Liver (tissue), 9 donors: ENCODE data around the gene SLC44A3. TPM values are rescaled to one million over a fixed set of nuclear protein-coding genes. Genes with fewer than 3 reads are reported as not detected.

Source experiments
- DNase-seq: peaks from one replicate; pipeline ENCODE4 v3.0.0-alpha.2; 2017; ENCODE audit warnings: low spot score
- H3K27ac ChIP-seq, 2 donors: one replicate each; pipeline ENCODE4 v1.7.0; 2013; ENCODE audit warnings: inconsistent platforms in 2 of 2, low read length in 2 of 2, control low read depth in 1 of 2, low read depth in 1 of 2, mild to moderate bottlenecking in 1 of 2
- H3K27me3 ChIP-seq, 4 donors: one replicate each; pipeline versions ENCODE4 v1.6.1 to v1.7.0; 2013; ENCODE audit warnings: low read length in 3 of 4, inconsistent platforms in 1 of 4, mild to moderate bottlenecking in 1 of 4, moderate library complexity in 1 of 4; ENCODE audit not compliant: control insufficient read depth in 4 of 4, insufficient read depth in 4 of 4
- H3K36me3 ChIP-seq, 4 donors: one replicate each; pipeline versions ENCODE4 v1.6.1 to v1.7.0; 2013; ENCODE audit warnings: low read length in 3 of 4, mild to moderate bottlenecking in 3 of 4, low read depth in 1 of 4, moderate library complexity in 1 of 4; ENCODE audit not compliant: control insufficient read depth in 4 of 4, insufficient read depth in 3 of 4
- H3K4me1 ChIP-seq, 4 donors: one replicate each; pipeline versions ENCODE4 v1.6.1 to v1.7.0; 2013; ENCODE audit warnings: low read length in 3 of 4, mild to moderate bottlenecking in 3 of 4, moderate library complexity in 1 of 4; ENCODE audit not compliant: control insufficient read depth in 4 of 4, insufficient read depth in 4 of 4
- H3K4me3 ChIP-seq, 3 donors: one replicate each; pipeline versions ENCODE4 v1.6.1 to v1.7.0; 2013; ENCODE audit warnings: low read length in 3 of 3, control low read depth in 1 of 3, low read depth in 1 of 3, mild to moderate bottlenecking in 1 of 3
- H3K9ac ChIP-seq, 2 donors: one replicate each; pipeline ENCODE4 v1.7.0; 2013; ENCODE audit warnings: low read length in 2 of 2, mild to moderate bottlenecking in 2 of 2, moderate library complexity in 2 of 2, control low read depth in 1 of 2, low read depth in 1 of 2
- H3K9me3 ChIP-seq, 4 donors: one replicate each; pipeline versions ENCODE4 v1.6.1 to v1.7.0; 2013; ENCODE audit warnings: low read length in 3 of 4; ENCODE audit not compliant: control insufficient read depth in 4 of 4
- EGR1 ChIP-seq, 2 donors: IDR thresholded peaks; 2 replicates each; pipeline ENCODE4 v1.6.1; 2016 to 2018; ENCODE audit warnings: antibody characterized with exemption in 2 of 2, low read depth in 2 of 2
- FOXA1 ChIP-seq: IDR thresholded peaks from 2 replicates; pipeline ENCODE4 v1.6.1; 2016; ENCODE audit warnings: antibody characterized with exemption
- FOXA2 ChIP-seq: IDR thresholded peaks from 2 replicates; pipeline ENCODE4 v1.6.1; 2016; ENCODE audit warnings: antibody characterized with exemption
- GABPA ChIP-seq, 2 donors: IDR thresholded peaks in 1 of 2; conservative IDR thresholded peaks in 1 of 2; 2 replicates each; pipeline ENCODE4 v1.6.1; 2016; ENCODE audit warnings: antibody characterized with exemption in 2 of 2, mild to moderate bottlenecking in 1 of 2, moderate library complexity in 1 of 2
- HNF4A ChIP-seq, 2 donors: conservative IDR thresholded peaks; 2 replicates each; pipeline ENCODE4 v1.6.1; 2016; ENCODE audit warnings: antibody characterized with exemption in 2 of 2, mild to moderate bottlenecking in 2 of 2
- HNF4G ChIP-seq: IDR thresholded peaks from 2 replicates; pipeline ENCODE4 v1.6.1; 2016; ENCODE audit warnings: antibody characterized with exemption
- JUND ChIP-seq, 2 donors: IDR thresholded peaks; 2 replicates each; pipeline ENCODE4 v1.6.1; 2016; ENCODE audit warnings: antibody characterized with exemption in 2 of 2
- NR2F2 ChIP-seq: IDR thresholded peaks from 2 replicates; pipeline ENCODE4 v1.6.1; 2016; ENCODE audit warnings: antibody characterized with exemption
- RAD21 ChIP-seq, 2 donors: IDR thresholded peaks; 2 replicates each; pipeline ENCODE4 v1.6.1; 2016; ENCODE audit warnings: antibody characterized with exemption in 2 of 2, mild to moderate bottlenecking in 2 of 2
- RXRA ChIP-seq, 2 donors: IDR thresholded peaks; 2 replicates each; pipeline ENCODE4 v1.6.1; 2017 to 2018; ENCODE audit warnings: antibody characterized with exemption in 2 of 2, mild to moderate bottlenecking in 1 of 2
- SP1 ChIP-seq: IDR thresholded peaks from 2 replicates; pipeline ENCODE4 v1.6.1; 2018; ENCODE audit warnings: antibody characterized with exemption, mild to moderate bottlenecking
- YY1 ChIP-seq: IDR thresholded peaks from 2 replicates; pipeline ENCODE4 v1.6.1; 2016; ENCODE audit warnings: antibody characterized with exemption, mild to moderate bottlenecking
- WGBS: extraction: QIAGEN DNeasy Blood & Tissue Kit; methylation state at CpG from one replicate; pipeline ENCODE4 v1.1.7; 2013; 5-methylcytosine and 5-hydroxymethylcytosine counted together
- polyA plus RNA-seq, 2 donors: library from polyadenylated mRNA; stranded (reverse) in 1 of 2; unstranded in 1 of 2; fragments of 200-250 nt in 1 of 2; fragments of >200 nt in 1 of 2; fragmentation: Nextera tagmentation in 1 of 2; extraction: Ambion mirVana in 1 of 2; gene quantifications; one replicate each; pipeline versions ENCODE4 v1.2.1 to v1.2.3, GENCODE V29; 2013 to 2015
- total RNA-seq, 2 donors: library from RNA; depleted of rRNA; stranded (reverse); fragments of >200 nt; gene quantifications; one replicate each; pipeline ENCODE4 v1.2.3, GENCODE V29; 2014
- TF ChIP-seq, protein P1 (sequence below): fragments of 150-350 bp; IDR thresholded peaks from 2 replicates; pipeline ENCODE4 v1.5.1; 2017; ENCODE audit warnings: improper control_type of control experiment, low read depth, low read length; ENCODE audit not compliant: missing input control
- TF ChIP-seq, protein P2 (sequence below): IDR thresholded peaks from 2 replicates; pipeline ENCODE4 v1.6.1; 2016; ENCODE audit warnings: antibody characterized with exemption, mild to moderate bottlenecking
- TF ChIP-seq, protein P3 (sequence below): IDR thresholded peaks from 2 replicates; pipeline ENCODE4 v1.6.1; 2016; ENCODE audit warnings: antibody characterized with exemption
- TF ChIP-seq, protein P4 (sequence below): IDR thresholded peaks from 2 replicates; pipeline ENCODE4 v1.6.1; 2016; ENCODE audit warnings: antibody characterized with exemption
- TF ChIP-seq, protein P5 (sequence below): IDR thresholded peaks from 2 replicates; pipeline ENCODE4 v1.6.1; 2016; ENCODE audit warnings: antibody characterized with exemption
- donor health status: healthy.
- donor health status: healthy.
- donor health status: healthy.
- donor health status: healthy.
- donor health status: healthy.

The SLC44A3 gene, protein sequence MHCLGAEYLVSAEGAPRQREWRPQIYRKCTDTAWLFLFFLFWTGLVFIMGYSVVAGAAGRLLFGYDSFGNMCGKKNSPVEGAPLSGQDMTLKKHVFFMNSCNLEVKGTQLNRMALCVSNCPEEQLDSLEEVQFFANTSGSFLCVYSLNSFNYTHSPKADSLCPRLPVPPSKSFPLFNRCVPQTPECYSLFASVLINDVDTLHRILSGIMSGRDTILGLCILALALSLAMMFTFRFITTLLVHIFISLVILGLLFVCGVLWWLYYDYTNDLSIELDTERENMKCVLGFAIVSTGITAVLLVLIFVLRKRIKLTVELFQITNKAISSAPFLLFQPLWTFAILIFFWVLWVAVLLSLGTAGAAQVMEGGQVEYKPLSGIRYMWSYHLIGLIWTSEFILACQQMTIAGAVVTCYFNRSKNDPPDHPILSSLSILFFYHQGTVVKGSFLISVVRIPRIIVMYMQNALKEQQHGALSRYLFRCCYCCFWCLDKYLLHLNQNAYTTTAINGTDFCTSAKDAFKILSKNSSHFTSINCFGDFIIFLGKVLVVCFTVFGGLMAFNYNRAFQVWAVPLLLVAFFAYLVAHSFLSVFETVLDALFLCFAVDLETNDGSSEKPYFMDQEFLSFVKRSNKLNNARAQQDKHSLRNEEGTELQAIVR
- total RNA-seq: 1 to 10 TPM; 2.4 to 2.6 TPM
- polyA plus RNA-seq: 1 to 10 TPM; 2.8 TPM

DNA sequence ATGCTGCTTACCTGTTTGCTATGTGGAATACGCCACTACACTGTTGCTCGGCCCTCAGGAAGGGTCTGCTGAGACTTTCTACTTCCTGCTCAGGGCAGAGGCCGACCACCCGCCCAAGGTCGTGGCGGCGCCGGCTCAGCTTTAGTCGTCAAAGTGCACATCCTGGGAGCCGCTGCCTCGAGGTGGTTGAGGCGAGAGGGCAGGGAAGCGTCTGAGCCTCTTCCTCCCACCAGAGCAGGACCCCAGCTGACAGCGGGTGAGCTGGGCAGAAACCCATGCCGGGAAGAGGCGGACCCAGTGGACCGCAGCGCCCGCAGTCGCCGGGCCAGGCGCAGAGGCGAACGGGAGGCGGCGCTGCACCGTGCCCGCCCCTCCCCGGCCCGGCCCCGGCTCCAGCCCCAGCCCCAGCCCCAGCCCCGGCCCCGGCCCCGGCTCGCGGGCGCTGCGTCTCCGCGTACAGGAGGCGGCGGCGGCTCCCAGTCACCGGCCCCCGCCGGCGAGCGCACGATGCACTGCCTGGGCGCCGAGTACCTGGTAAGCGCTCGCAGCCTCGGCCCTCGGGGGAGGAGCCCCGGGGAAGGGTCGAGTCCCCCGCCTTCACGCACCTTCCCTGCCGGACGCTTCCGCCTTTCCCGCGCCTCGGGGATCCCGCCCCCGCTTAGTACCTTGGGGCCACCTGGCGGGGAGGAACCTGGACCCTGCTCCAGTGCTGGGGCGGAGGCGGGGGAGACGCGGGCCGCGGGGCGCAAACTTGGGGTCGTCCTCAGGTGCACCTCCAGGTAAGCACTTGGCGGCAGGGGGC lies at the start of gene SLC44A3:
TSS of gene SLC44A3 (plus strand) at position 413 of the 802 bp plus-strand sequence. CDS start at position 508, 95 bp downstream.
- no peak for TF ChIP-seq JUND (IDR thresholded peaks at IDR 0.05)
- TF ChIP-seq, protein P1, sequence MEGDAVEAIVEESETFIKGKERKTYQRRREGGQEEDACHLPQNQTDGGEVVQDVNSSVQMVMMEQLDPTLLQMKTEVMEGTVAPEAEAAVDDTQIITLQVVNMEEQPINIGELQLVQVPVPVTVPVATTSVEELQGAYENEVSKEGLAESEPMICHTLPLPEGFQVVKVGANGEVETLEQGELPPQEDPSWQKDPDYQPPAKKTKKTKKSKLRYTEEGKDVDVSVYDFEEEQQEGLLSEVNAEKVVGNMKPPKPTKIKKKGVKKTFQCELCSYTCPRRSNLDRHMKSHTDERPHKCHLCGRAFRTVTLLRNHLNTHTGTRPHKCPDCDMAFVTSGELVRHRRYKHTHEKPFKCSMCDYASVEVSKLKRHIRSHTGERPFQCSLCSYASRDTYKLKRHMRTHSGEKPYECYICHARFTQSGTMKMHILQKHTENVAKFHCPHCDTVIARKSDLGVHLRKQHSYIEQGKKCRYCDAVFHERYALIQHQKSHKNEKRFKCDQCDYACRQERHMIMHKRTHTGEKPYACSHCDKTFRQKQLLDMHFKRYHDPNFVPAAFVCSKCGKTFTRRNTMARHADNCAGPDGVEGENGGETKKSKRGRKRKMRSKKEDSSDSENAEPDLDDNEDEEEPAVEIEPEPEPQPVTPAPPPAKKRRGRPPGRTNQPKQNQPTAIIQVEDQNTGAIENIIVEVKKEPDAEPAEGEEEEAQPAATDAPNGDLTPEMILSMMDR: peak; percentile 28
- TF ChIP-seq EGR1 (IDR thresholded peaks at IDR 0.05; ENCODE audit: low read depth in 2 of 2): peak; percentile 13 to 22
- no peak for TF ChIP-seq HNF4G
- peak; percentile 12 for TF ChIP-seq SP1
- TF ChIP-seq HNF4A (conservative IDR thresholded peaks at IDR 0.05): peak; percentile 1 to 9
- Histone ChIP-seq H3K27me3 (no peaks in the 10 kb centered on the region), H3K9ac (peak within 1 kb of the TSS; percentile 15 to 87), H3K27ac (peak within 1 kb of the TSS in 1 of 2 donors; percentile 13), H3K36me3 (no peaks in the 10 kb centered on the region), H3K4me1 (peaks cover 0 to 22% (median 5%) of the 10 kb centered on the region in 4 donors), H3K9me3 (no peaks in the 10 kb centered on the region), H3K4me3 (peak within 1 kb of the TSS; percentile 78 to 86 (median 86))
- 2% methylated on average over 77 of the region's 77 CpGs for WGBS
- DNase-seq: peak; percentile 51

DNA sequence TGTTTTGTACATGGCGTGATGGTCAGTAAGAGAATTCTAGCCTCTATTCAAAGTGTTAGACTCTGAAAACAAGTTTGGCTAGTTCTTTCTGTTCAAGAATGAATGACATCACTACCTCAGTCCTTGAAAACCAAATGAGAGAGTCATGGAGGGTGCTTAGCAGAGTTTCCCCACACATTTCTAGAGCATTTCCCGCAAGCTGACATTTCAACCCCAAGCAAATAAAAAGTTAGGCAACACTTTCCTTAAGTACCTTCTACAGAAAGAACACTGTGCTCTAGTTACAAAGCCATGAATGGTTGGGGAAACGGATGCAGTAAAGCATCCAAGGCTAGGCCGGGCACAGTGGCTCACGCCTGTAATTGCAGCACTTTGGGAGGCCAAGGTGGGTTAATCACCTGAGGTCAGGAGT lies 47.9 kb upstream of the SLC44A3 start:
- no peak overlapping the region for H3K4me3 ChIP-seq
- no peaks in the 10 kb centered on the region for H3K36me3 ChIP-seq
- H3K9me3 ChIP-seq: peaks cover 0 to 3% (median under 1%) of the 10 kb centered on the region in 4 donors
- TF ChIP-seq, protein P2, sequence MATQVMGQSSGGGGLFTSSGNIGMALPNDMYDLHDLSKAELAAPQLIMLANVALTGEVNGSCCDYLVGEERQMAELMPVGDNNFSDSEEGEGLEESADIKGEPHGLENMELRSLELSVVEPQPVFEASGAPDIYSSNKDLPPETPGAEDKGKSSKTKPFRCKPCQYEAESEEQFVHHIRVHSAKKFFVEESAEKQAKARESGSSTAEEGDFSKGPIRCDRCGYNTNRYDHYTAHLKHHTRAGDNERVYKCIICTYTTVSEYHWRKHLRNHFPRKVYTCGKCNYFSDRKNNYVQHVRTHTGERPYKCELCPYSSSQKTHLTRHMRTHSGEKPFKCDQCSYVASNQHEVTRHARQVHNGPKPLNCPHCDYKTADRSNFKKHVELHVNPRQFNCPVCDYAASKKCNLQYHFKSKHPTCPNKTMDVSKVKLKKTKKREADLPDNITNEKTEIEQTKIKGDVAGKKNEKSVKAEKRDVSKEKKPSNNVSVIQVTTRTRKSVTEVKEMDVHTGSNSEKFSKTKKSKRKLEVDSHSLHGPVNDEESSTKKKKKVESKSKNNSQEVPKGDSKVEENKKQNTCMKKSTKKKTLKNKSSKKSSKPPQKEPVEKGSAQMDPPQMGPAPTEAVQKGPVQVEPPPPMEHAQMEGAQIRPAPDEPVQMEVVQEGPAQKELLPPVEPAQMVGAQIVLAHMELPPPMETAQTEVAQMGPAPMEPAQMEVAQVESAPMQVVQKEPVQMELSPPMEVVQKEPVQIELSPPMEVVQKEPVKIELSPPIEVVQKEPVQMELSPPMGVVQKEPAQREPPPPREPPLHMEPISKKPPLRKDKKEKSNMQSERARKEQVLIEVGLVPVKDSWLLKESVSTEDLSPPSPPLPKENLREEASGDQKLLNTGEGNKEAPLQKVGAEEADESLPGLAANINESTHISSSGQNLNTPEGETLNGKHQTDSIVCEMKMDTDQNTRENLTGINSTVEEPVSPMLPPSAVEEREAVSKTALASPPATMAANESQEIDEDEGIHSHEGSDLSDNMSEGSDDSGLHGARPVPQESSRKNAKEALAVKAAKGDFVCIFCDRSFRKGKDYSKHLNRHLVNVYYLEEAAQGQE: no peak
- TF ChIP-seq EGR1 (IDR thresholded peaks at IDR 0.05; ENCODE audit: low read depth in 2 of 2) (no peak), HNF4A (conservative IDR thresholded peaks at IDR 0.05) (no peak), FOXA1 (no peak), HNF4G (no peak), RAD21 (IDR thresholded peaks at IDR 0.05) (no peak), GABPA (IDR thresholded peaks at IDR 0.05 in 1 of 2, conservative IDR thresholded peaks at IDR 0.05 in 1 of 2) (no peak), RXRA (IDR thresholded peaks at IDR 0.05) (no peak), JUND (IDR thresholded peaks at IDR 0.05) (no peak), NR2F2 (no peak), YY1 (no peak), FOXA2 (no peak), SP1 (no peak)
- TF ChIP-seq, protein P3, sequence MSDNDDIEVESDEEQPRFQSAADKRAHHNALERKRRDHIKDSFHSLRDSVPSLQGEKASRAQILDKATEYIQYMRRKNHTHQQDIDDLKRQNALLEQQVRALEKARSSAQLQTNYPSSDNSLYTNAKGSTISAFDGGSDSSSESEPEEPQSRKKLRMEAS: no peak
- TF ChIP-seq, protein P4, sequence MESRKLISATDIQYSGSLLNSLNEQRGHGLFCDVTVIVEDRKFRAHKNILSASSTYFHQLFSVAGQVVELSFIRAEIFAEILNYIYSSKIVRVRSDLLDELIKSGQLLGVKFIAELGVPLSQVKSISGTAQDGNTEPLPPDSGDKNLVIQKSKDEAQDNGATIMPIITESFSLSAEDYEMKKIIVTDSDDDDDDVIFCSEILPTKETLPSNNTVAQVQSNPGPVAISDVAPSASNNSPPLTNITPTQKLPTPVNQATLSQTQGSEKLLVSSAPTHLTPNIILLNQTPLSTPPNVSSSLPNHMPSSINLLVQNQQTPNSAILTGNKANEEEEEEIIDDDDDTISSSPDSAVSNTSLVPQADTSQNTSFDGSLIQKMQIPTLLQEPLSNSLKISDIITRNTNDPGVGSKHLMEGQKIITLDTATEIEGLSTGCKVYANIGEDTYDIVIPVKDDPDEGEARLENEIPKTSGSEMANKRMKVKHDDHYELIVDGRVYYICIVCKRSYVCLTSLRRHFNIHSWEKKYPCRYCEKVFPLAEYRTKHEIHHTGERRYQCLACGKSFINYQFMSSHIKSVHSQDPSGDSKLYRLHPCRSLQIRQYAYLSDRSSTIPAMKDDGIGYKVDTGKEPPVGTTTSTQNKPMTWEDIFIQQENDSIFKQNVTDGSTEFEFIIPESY: no peak
- TF ChIP-seq, protein P5, sequence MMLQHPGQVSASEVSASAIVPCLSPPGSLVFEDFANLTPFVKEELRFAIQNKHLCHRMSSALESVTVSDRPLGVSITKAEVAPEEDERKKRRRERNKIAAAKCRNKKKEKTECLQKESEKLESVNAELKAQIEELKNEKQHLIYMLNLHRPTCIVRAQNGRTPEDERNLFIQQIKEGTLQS: no peak
- TF ChIP-seq, protein P1: no peak
- no peaks in the 10 kb centered on the region for H3K27me3 ChIP-seq
- no peak overlapping the region for H3K27ac ChIP-seq
- no peak for DNase-seq
- no peaks in the 10 kb centered on the region for H3K4me1 ChIP-seq
- WGBS: 95% methylated on average over 5 of the region's 5 CpGs
- H3K9ac ChIP-seq: no peak overlapping the region
